ENCODE results near the gene MUC5AC.

- TF ChIP-seq CTCF (IDR thresholded peaks at IDR 0.05 in 8 of 11, conservative IDR thresholded peaks at IDR 0.05 in 3 of 11) (no peak), POLR2A (IDR thresholded peaks at IDR 0.05) (no peak), POLR2AphosphoS5 (IDR thresholded peaks at IDR 0.05) (no peak)
These were observed 40.9 kb downstream of the MUC5AC start for GRCh38 chr11:1198561-1199240.
